ENCODE measurements around the gene EVL. TPM values are rescaled to one million over a fixed set of nuclear protein-coding genes. Genes with fewer than 3 reads are reported as not detected.

The EVL gene
- total RNA-seq, 1 donor from 2014 or later: 157 TPM

- TF ChIP-seq CTCF (IDR thresholded peaks at IDR 0.05): no peak
- Mint-ChIP-seq H3K4me3 (ENCODE audit: unreplicated experiment) (no peak overlapping the region), H3K9me3 (ENCODE audit: unreplicated experiment) (no peaks in the 10 kb centered on the region), H3K36me3 (ENCODE audit: unreplicated experiment) (peaks cover 16% of the 10 kb centered on the region), H3K27ac (ENCODE audit: unreplicated experiment) (no peak overlapping the region), H3K4me1 (ENCODE audit: unreplicated experiment) (no peaks in the 10 kb centered on the region), H3K27me3 (ENCODE audit: unreplicated experiment) (no peaks in the 10 kb centered on the region)
- DNase-seq (ENCODE audit: extremely low spot score, unreplicated experiment): no peak
Observed at GRCh38 chr14:100123618-100124017, 58.4 kb downstream of the EVL start.

GRCh38 chr14:100124551-100125088, 59.4 kb downstream of the EVL start:
- Mint-ChIP-seq H3K4me1 (ENCODE audit: unreplicated experiment) (no peaks in the 10 kb centered on the region), H3K36me3 (ENCODE audit: unreplicated experiment) (peaks cover 17% of the 10 kb centered on the region), H3K27me3 (ENCODE audit: unreplicated experiment) (no peaks in the 10 kb centered on the region), H3K4me3 (ENCODE audit: unreplicated experiment) (no peak overlapping the region), H3K9me3 (ENCODE audit: unreplicated experiment) (no peaks in the 10 kb centered on the region), H3K27ac (ENCODE audit: unreplicated experiment) (no peak overlapping the region)
- no peak for TF ChIP-seq CTCF (IDR thresholded peaks at IDR 0.05)
- no peak for DNase-seq (ENCODE audit: extremely low spot score, unreplicated experiment)

- no peak for DNase-seq (ENCODE audit: extremely low spot score, unreplicated experiment)
- Mint-ChIP-seq H3K4me3 (ENCODE audit: unreplicated experiment) (no peak overlapping the region), H3K36me3 (ENCODE audit: unreplicated experiment) (peaks cover 20% of the 10 kb centered on the region), H3K9me3 (ENCODE audit: unreplicated experiment) (no peaks in the 10 kb centered on the region), H3K27ac (ENCODE audit: unreplicated experiment) (no peak overlapping the region), H3K4me1 (ENCODE audit: unreplicated experiment) (no peaks in the 10 kb centered on the region), H3K27me3 (ENCODE audit: unreplicated experiment) (no peaks in the 10 kb centered on the region)
- TF ChIP-seq CTCF (IDR thresholded peaks at IDR 0.05): no peak
Observed at GRCh38 chr14:100126401-100126800, 61.2 kb downstream of the EVL start.

GRCh38 chr14:100127853-100128455, 62.7 kb downstream of the EVL start:
- H3K4me1 Mint-ChIP-seq (ENCODE audit: unreplicated experiment): peaks cover 4% of the 10 kb centered on the region
- no peak for TF ChIP-seq CTCF (IDR thresholded peaks at IDR 0.05)
- no peaks in the 10 kb centered on the region for H3K9me3 Mint-ChIP-seq (ENCODE audit: unreplicated experiment)
- no peak for DNase-seq (ENCODE audit: extremely low spot score, unreplicated experiment)
- H3K36me3 Mint-ChIP-seq (ENCODE audit: unreplicated experiment): peaks cover 20% of the 10 kb centered on the region
- H3K27me3 Mint-ChIP-seq (ENCODE audit: unreplicated experiment): no peaks in the 10 kb centered on the region
- no peak overlapping the region for H3K27ac Mint-ChIP-seq (ENCODE audit: unreplicated experiment)
- no peak overlapping the region for H3K4me3 Mint-ChIP-seq (ENCODE audit: unreplicated experiment)

- Mint-ChIP-seq H3K4me3 (ENCODE audit: unreplicated experiment) (no peak overlapping the region), H3K27me3 (ENCODE audit: unreplicated experiment) (no peaks in the 10 kb centered on the region), H3K4me1 (ENCODE audit: unreplicated experiment) (peaks cover 10% of the 10 kb centered on the region), H3K27ac (ENCODE audit: unreplicated experiment) (no peak overlapping the region), H3K9me3 (ENCODE audit: unreplicated experiment) (no peaks in the 10 kb centered on the region), H3K36me3 (ENCODE audit: unreplicated experiment) (peaks cover 25% of the 10 kb centered on the region)
- no peak for TF ChIP-seq CTCF (IDR thresholded peaks at IDR 0.05)
- no peak for DNase-seq (ENCODE audit: extremely low spot score, unreplicated experiment)
Observed at GRCh38 chr14:100128688-100129087, 63.5 kb downstream of the EVL start.

All from osteocyte (in vitro differentiated cells).